ENCODE measurements around the gene EXT2. TPM values are rescaled to one million over a fixed set of nuclear protein-coding genes. Genes with fewer than 3 reads are reported as not detected.

Gene EXT2
- total RNA-seq, 1 donor from 2014 or later, result 78.6 TPM

DNA sequence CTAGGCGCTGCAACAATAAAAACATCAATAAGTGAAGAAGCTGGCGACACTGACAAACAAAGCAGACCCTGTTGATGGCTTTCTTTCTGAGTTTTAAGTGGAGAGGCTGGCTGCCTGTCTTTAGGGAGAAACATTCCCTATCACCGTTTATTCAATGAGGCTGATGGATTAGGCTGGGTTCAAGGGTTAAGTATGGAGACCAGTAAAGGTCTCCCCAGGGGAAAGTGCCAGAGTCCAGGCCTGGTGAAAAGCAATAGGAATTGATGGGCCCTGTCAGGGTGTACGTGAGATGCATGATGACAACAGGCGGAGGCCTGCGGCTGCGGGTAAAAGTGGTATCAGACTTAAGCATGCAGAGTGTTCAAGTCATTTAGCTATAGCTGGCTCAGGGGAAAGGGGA lies 111.8 kb downstream of the EXT2 start:
- Histone ChIP-seq H3K27me3 (no peaks in the 10 kb centered on the region), H3K4me1 (no peaks in the 10 kb centered on the region), H3K4me3 (no peak overlapping the region), H3K27ac (no peak overlapping the region), H3K9me3 (no peaks in the 10 kb centered on the region), H3K36me3 (peaks cover 0 to 9% of the 10 kb centered on the region in 2 donors)
- intact Hi-C loops (cut with DNase I), result no loop called here
- DNase-seq (ENCODE audit: extremely low spot score in 2 of 2), result no peak
- TF ChIP-seq POLR2AphosphoS5 (IDR thresholded peaks at IDR 0.05; ENCODE audit: insufficient read depth in 1 of 2, low read depth in 1 of 2), result no peak
- TF ChIP-seq, protein P1, sequence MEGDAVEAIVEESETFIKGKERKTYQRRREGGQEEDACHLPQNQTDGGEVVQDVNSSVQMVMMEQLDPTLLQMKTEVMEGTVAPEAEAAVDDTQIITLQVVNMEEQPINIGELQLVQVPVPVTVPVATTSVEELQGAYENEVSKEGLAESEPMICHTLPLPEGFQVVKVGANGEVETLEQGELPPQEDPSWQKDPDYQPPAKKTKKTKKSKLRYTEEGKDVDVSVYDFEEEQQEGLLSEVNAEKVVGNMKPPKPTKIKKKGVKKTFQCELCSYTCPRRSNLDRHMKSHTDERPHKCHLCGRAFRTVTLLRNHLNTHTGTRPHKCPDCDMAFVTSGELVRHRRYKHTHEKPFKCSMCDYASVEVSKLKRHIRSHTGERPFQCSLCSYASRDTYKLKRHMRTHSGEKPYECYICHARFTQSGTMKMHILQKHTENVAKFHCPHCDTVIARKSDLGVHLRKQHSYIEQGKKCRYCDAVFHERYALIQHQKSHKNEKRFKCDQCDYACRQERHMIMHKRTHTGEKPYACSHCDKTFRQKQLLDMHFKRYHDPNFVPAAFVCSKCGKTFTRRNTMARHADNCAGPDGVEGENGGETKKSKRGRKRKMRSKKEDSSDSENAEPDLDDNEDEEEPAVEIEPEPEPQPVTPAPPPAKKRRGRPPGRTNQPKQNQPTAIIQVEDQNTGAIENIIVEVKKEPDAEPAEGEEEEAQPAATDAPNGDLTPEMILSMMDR (IDR thresholded peaks at IDR 0.05), result no peak

DNA sequence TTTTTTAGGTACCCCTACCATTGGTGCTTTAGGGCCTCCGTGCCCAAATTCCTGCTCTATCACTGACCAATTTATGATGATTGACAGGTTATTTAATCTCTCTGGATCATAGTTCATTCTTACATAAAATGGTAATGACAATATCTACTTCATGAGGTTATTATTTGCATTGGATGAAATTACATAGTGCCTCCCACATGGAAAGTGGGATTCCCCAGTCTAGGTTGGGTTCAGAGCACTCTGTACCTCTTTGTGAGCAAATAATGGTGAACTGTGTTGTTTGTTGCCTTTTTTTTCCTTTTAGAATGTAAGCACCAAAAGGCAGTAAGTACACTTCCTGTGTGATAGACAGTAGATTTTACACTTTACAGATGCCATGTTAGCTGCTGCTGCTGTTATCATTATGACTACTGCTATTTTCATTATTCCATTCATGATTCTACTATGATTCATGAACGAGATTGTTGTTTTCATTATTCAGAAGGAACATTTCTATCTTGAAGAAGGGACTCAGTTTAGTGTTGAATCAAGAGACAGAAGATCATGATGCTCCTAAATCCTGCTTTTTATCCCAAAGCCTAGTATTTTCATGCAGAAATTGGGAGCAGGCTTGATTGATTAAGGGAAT lies 113.6 kb downstream of the EXT2 start:
- DNase-seq (ENCODE audit: extremely low spot score in 2 of 2), result no peak
- no peaks in the 10 kb centered on the region for H3K27me3 ChIP-seq
- H3K4me3 ChIP-seq, result no peak overlapping the region
- intact Hi-C loops (cut with DNase I), result no loop called here
- peaks cover 0 to 9% of the 10 kb centered on the region in 2 donors for H3K36me3 ChIP-seq
- H3K4me1 ChIP-seq, result no peaks in the 10 kb centered on the region
- no peak overlapping the region for H3K27ac ChIP-seq
- no peaks in the 10 kb centered on the region for H3K9me3 ChIP-seq
- no peak for TF ChIP-seq POLR2AphosphoS5 (IDR thresholded peaks at IDR 0.05; ENCODE audit: insufficient read depth in 1 of 2, low read depth in 1 of 2)
- no peak for TF ChIP-seq POLR2A (IDR thresholded peaks at IDR 0.05)
- TF ChIP-seq, protein P1 (IDR thresholded peaks at IDR 0.05), result no peak

DNA sequence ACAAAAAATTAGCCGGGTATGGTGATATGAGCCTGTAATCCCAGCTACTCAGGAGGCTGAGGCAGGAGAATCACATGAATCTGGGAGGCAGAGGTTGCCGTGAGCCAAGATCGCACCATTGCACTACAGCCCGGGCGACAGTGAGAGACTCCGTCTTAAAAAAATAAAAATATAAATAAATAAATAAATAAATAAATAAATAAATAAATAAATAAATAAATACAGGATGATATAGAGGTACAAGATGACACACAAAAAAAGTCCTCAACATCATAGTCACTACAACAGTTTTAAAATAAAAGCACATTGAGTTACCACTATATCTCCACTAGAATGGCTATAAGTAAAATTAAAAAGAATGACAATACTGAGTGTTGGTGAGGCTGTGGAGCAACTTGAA lies 116.7 kb downstream of the EXT2 start:
- DNase-seq (ENCODE audit: extremely low spot score in 2 of 2), result no peak
- Histone ChIP-seq H3K4me3 (no peak overlapping the region), H3K36me3 (peaks cover 0 to 7% of the 10 kb centered on the region in 2 donors), H3K4me1 (no peaks in the 10 kb centered on the region), H3K9me3 (no peaks in the 10 kb centered on the region), H3K27ac (no peak overlapping the region), H3K27me3 (no peaks in the 10 kb centered on the region)
- intact Hi-C loops (cut with DNase I), result no loop called here
- no peak for TF ChIP-seq POLR2AphosphoS5 (IDR thresholded peaks at IDR 0.05; ENCODE audit: insufficient read depth in 1 of 2, low read depth in 1 of 2)
- no peak for TF ChIP-seq POLR2A (IDR thresholded peaks at IDR 0.05)
- TF ChIP-seq, protein P1 (IDR thresholded peaks at IDR 0.05), result no peak

DNA sequence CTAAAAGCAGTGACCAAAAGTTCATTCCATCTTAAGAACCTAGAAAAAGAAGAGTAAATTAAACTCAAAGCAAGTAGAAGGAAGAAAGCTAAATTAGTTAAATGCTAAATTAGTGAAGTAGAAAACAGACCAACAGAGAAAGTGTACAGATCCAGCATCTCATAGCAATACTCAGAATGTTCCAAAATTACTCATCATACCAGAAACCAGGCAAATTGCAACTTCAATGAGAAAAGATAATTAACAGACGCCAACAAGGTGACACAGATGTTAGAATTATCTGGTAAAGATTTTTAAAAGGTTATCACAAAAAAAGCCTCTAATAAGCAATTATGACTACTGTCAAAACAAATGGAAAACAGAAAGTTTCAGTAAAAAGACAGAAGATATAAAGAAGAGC lies 117.7 kb downstream of the EXT2 start:
- H3K27me3 ChIP-seq, result no peaks in the 10 kb centered on the region
- no peak for DNase-seq (ENCODE audit: extremely low spot score in 2 of 2)
- H3K4me3 ChIP-seq, result no peak overlapping the region
- TF ChIP-seq POLR2A (IDR thresholded peaks at IDR 0.05) (no peak), POLR2AphosphoS5 (IDR thresholded peaks at IDR 0.05; ENCODE audit: insufficient read depth in 1 of 2, low read depth in 1 of 2) (no peak)
- TF ChIP-seq, protein P1 (IDR thresholded peaks at IDR 0.05), result no peak
- no peaks in the 10 kb centered on the region for H3K4me1 ChIP-seq
- no peak overlapping the region for H3K27ac ChIP-seq
- intact Hi-C loops (cut with DNase I), result no loop called here
- H3K36me3 ChIP-seq, result no peaks in the 10 kb centered on the region
- H3K9me3 ChIP-seq, result no peaks in the 10 kb centered on the region

DNA sequence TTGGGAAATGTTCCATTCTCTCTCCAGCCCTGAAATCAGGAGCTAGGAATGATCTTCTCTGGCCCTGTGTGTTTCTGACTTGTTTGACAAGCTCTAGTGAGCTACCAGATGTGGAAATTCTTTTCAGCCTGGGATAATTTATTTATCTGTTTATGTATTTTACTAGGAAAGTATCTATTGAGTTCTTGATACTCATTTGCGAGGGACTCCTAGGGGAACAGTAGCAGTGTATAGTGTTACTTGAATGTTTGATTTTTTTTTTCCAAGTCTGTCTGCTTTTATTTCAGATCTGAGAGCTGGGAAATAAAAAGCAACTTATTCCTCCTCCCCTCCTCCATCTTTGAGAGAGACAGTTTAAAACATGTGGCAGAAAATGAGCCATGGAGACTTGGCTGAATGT lies 122.0 kb downstream of the EXT2 start:
- Histone ChIP-seq H3K4me3 (no peak overlapping the region), H3K27me3 (no peaks in the 10 kb centered on the region), H3K9me3 (no peaks in the 10 kb centered on the region), H3K4me1 (no peaks in the 10 kb centered on the region), H3K27ac (no peak overlapping the region), H3K36me3 (no peaks in the 10 kb centered on the region)
- DNase-seq (ENCODE audit: extremely low spot score in 2 of 2), result no peak
- TF ChIP-seq POLR2A (IDR thresholded peaks at IDR 0.05) (no peak), POLR2AphosphoS5 (IDR thresholded peaks at IDR 0.05; ENCODE audit: insufficient read depth in 1 of 2, low read depth in 1 of 2) (no peak)
- TF ChIP-seq, protein P1 (IDR thresholded peaks at IDR 0.05), result no peak
- intact Hi-C loops (cut with DNase I), result no loop called here
